Retinal pigment epithelial cell (primary cell): ENCODE data around the gene DOCK2.

Source experiments
- DNase-seq: peaks from one replicate; pipeline ENCODE4 v3.0.0-alpha.2; 2010; ENCODE audit warnings: low read depth
- H3K4me3 ChIP-seq: 2 replicates; pipeline ENCODE4 v1.5.1; 2011; ENCODE audit warnings: mild to moderate bottlenecking, low read length, control low read depth, moderate library complexity
- TF ChIP-seq, protein P1 (sequence below): conservative IDR thresholded peaks from 2 replicates; pipeline ENCODE4 v1.5.1; 2011; ENCODE audit warnings: low read depth, low read length, control low read depth, inconsistent platforms

The DOCK2 gene

DNA sequence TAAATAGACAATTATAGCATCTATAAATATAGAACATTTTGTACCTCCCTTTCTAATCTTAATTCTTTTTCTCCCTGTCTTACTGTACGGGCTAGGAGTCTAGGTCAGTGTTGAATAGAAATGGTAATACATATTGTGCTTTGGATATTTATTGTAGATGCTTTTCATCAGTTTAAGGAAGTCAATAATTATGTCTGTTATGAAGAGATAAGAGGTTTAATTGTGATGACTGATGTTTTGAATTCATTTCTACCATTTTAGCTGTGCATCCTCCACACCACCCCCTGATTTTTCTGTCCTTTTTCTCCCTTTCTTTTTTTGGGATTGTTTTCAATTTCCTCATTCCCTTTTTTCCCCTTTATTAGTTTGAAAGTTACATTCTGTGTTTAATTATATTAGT lies 95.8 kb downstream of the DOCK2 start:
- TF ChIP-seq, protein P1, sequence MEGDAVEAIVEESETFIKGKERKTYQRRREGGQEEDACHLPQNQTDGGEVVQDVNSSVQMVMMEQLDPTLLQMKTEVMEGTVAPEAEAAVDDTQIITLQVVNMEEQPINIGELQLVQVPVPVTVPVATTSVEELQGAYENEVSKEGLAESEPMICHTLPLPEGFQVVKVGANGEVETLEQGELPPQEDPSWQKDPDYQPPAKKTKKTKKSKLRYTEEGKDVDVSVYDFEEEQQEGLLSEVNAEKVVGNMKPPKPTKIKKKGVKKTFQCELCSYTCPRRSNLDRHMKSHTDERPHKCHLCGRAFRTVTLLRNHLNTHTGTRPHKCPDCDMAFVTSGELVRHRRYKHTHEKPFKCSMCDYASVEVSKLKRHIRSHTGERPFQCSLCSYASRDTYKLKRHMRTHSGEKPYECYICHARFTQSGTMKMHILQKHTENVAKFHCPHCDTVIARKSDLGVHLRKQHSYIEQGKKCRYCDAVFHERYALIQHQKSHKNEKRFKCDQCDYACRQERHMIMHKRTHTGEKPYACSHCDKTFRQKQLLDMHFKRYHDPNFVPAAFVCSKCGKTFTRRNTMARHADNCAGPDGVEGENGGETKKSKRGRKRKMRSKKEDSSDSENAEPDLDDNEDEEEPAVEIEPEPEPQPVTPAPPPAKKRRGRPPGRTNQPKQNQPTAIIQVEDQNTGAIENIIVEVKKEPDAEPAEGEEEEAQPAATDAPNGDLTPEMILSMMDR: no peak
- H3K4me3 ChIP-seq: no peak overlapping the region
- no peak for DNase-seq

- TF ChIP-seq, protein P1: no peak
- H3K4me3 ChIP-seq: no peak overlapping the region
- DNase-seq: no peak
These were observed 98.8 kb downstream of the DOCK2 start for GRCh38 chr5:169735913-169736312.

DNA sequence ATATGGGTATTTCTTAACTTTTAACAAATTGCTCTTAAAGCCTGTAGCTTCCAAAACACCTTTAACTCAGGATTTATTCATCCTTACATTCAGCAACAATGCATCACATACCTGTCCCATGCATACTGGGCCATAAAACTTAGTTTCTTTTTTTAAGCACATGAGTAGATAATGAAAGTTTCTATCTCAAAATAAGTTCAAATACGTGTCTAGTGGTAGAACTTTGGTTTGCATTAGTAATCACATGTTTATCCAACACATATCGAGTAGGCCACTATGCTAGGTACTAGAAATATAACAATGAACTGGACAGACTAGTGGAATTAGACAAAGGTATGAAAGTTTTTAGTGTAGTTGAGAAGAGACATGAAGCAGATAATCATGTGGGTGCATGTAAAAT lies 99.6 kb downstream of the DOCK2 start:
- H3K4me3 ChIP-seq: no peak overlapping the region
- no peak for DNase-seq
- TF ChIP-seq, protein P1: no peak

GRCh38 chr5:169740435-169740834 lies 103.4 kb downstream of the DOCK2 start:
- TF ChIP-seq, protein P1: no peak
- no peak overlapping the region for H3K4me3 ChIP-seq
- DNase-seq: no peak

GRCh38 chr5:169742771-169743296 lies 105.8 kb downstream of the DOCK2 start:
- TF ChIP-seq, protein P1: no peak
- no peak for DNase-seq
- no peak overlapping the region for H3K4me3 ChIP-seq

GRCh38 chr5:169744336-169744735 lies 107.3 kb downstream of the DOCK2 start:
- DNase-seq: no peak
- TF ChIP-seq, protein P1: no peak
- H3K4me3 ChIP-seq: no peak overlapping the region

DNA sequence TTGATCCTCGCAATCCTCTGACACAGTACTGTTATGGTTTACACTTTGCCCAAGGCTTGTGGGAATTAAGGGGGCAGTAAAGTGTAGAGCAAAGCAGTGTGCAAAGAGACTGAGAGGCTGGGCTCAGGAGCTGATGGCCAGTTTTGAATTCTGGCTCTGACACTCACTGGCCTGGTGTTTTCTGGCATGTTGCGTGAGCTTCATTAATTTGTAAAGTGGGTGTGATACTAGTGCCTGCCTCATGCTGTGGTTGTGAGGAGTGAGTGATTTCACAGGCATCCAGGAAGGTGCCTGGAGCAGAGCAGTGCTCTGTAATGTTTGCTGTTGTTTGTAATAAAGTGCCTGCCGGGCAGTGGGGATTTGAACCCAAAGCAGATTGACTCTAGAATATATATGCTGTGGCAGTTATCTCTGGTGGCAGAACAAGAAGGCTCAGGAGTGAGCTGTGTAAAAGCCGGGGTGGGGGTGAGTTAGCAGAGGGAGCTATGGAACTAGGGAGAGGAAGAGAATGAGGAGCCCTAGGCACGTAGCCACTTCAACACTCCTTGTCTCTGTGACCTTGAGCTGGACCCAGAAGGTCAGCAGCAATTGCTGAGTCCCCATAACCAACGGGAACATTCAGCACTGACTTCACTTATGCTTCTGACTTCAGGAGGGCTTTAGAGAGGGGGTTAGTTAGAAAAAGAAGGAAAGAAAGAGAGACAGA lies 108.5 kb downstream of the DOCK2 start:
- TF ChIP-seq, protein P1: no peak
- no peak overlapping the region for H3K4me3 ChIP-seq
- no peak for DNase-seq
